Measurements from ENCODE around the gene TMEM269.

GRCh38 chr1:42817976-42818375 is 33.2 kb downstream of the TMEM269 start:
- TF ChIP-seq NR2C2 (IDR thresholded peaks at IDR 0.05; ENCODE audit: borderline replicate concordance, control insufficient read depth, insufficient read length, low read depth) = no peak
- TF ChIP-seq EED (IDR thresholded peaks at IDR 0.05; ENCODE audit: low read depth) = no peak
- TF ChIP-seq SP1 (IDR thresholded peaks at IDR 0.05; ENCODE audit: low read depth, low read length) = no peak
- no peak for TF ChIP-seq CTCF (IDR thresholded peaks at IDR 0.05 in 2 of 3, conservative IDR thresholded peaks at IDR 0.05 in 1 of 3; ENCODE audit: control insufficient read depth in 2 of 3, extremely low read depth in 1 of 3, insufficient read depth in 1 of 3, low read depth in 3 of 3, low read length in 3 of 3)
- TF ChIP-seq CREM (IDR thresholded peaks at IDR 0.05; ENCODE audit: low read depth) = no peak
- no peak for TF ChIP-seq BCL3 (IDR thresholded peaks at IDR 0.05; ENCODE audit: borderline replicate concordance, insufficient read depth, low read depth, low read length, poor library complexity, severe bottlenecking)
- no peak for TF ChIP-seq ZNF24 (IDR thresholded peaks at IDR 0.05)
- no peak for TF ChIP-seq TAF1 (IDR thresholded peaks at IDR 0.05; ENCODE audit: borderline replicate concordance, low read depth, low read length)
- TF ChIP-seq BMI1 (IDR thresholded peaks at IDR 0.05; ENCODE audit: borderline replicate concordance) = no peak
- TF ChIP-seq POLR2AphosphoS5 (IDR thresholded peaks at IDR 0.05; ENCODE audit: low read length) = no peak
- no peak for TF ChIP-seq SKIL (IDR thresholded peaks at IDR 0.05; ENCODE audit: low read depth, poor library complexity, severe bottlenecking)

Data from GM12878 (cell line).